Activated CD8-positive, alpha-beta T cell treated with anti-CD3 and anti-CD28 coated beads for 36 hours (primary cell): ENCODE data around the gene EDARADD. TPM values are rescaled to one million over a fixed set of nuclear protein-coding genes. Genes with fewer than 3 reads are reported as not detected.

Experiments used
- ATAC-seq: fragments of 200-7000 bp; cut with Tn5 transposase; one replicate; pipeline ENCODE4 v1.10.0; 2021; ENCODE audit warnings: mild to moderate bottlenecking, moderate library complexity
- CTCF ChIA-PET: fragments of 350-600 bp; sonication (Branson Sonifier 250); formaldehyde crosslinking; loops from one replicate; lab custom pipeline; 2021; ENCODE audit warnings: antibody characterized with exemption; lab: Charles Lee
- POLR2A ChIA-PET: fragments of 350-600 bp; sonication (Branson Sonifier 250); formaldehyde crosslinking; loops from one replicate; lab custom pipeline; 2021; ENCODE audit warnings: antibody characterized with exemption; lab: Charles Lee
- DNase-seq: peaks from one replicate; pipeline ENCODE4 v3.0.0-alpha.2; 2020
- H3K27ac Mint-ChIP-seq: one replicate; pipeline ENCODE4 v1.8.0; 2021; ENCODE audit warnings: mild to moderate bottlenecking, mixed read lengths
- H3K27me3 Mint-ChIP-seq: one replicate; pipeline ENCODE4 v1.8.0; 2021; ENCODE audit warnings: mixed read lengths
- H3K36me3 Mint-ChIP-seq: one replicate; pipeline ENCODE4 v1.8.0; 2021; ENCODE audit warnings: low read depth, mixed read lengths
- H3K4me1 Mint-ChIP-seq: one replicate; pipeline ENCODE4 v1.8.0; 2021; ENCODE audit warnings: low read depth, mixed read lengths
- H3K4me3 Mint-ChIP-seq: one replicate; pipeline ENCODE4 v1.8.0; 2021; ENCODE audit warnings: mild to moderate bottlenecking, moderate library complexity, mixed read lengths
- H3K9me3 Mint-ChIP-seq: one replicate; pipeline ENCODE4 v1.8.0; 2021; ENCODE audit warnings: mixed read lengths
- intact Hi-C: fragments of 100-400 bp; cut with micrococcal nuclease; formaldehyde crosslinking; loops from one replicate; pipeline ENCODE4 v1.10.0; 2022
- total RNA-seq, 2 experiments: library from RNA; stranded (reverse); gene quantifications; one replicate each; pipeline ENCODE4 v1.2.3, GENCODE V29; 2021
- TF ChIP-seq, protein P1 (sequence below): fragments of 200-600 bp; IDR thresholded peaks from one replicate; pipeline ENCODE4 v1.8.0; 2022; ENCODE audit warnings: antibody characterized with exemption, mild to moderate bottlenecking

Gene EDARADD
- total RNA-seq, 2 experiments from 2014 or later = 1.7 to 3.0 TPM

DNA sequence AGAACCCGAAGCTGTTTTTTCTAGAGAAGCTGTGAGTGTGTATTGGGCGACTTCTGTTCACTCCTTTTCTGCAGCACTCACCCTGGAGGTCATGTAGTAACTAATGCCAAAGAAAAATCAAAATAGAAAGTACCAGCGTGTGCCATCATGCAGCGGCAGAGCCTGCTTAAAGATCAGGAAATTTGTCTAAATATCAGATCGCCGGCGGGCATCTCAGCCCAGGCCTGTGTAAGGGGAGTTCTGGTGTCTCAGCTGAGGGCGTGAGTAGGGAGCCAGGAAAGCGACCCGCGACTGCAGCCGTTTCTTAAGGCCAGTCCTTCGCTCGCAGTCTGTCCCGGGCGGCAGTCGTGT is 768 bp downstream of the EDARADD start:
- Mint-ChIP-seq H3K4me1 (peaks cover 25% of the 10 kb centered on the region), H3K9me3 (no peaks in the 10 kb centered on the region), H3K27me3 (peaks cover 49% of the 10 kb centered on the region), H3K4me3 (peak overlapping the region; percentile 77), H3K27ac (peak overlapping the region; percentile 74), H3K36me3 (no peaks in the 10 kb centered on the region)
- CTCF ChIA-PET = interaction anchor here (0.8 to 1.5 kb wide), 4 partner anchors 11 to 291 kb away, joined by 3 to 8 read pairs (median 3); no protein-coding TSS in a partner anchor
- DNase-seq (no peak), ATAC-seq (peak; percentile 32)
- POLR2A ChIA-PET = no interaction called here
- intact Hi-C loops = no loop called here
- TF ChIP-seq, protein P1, sequence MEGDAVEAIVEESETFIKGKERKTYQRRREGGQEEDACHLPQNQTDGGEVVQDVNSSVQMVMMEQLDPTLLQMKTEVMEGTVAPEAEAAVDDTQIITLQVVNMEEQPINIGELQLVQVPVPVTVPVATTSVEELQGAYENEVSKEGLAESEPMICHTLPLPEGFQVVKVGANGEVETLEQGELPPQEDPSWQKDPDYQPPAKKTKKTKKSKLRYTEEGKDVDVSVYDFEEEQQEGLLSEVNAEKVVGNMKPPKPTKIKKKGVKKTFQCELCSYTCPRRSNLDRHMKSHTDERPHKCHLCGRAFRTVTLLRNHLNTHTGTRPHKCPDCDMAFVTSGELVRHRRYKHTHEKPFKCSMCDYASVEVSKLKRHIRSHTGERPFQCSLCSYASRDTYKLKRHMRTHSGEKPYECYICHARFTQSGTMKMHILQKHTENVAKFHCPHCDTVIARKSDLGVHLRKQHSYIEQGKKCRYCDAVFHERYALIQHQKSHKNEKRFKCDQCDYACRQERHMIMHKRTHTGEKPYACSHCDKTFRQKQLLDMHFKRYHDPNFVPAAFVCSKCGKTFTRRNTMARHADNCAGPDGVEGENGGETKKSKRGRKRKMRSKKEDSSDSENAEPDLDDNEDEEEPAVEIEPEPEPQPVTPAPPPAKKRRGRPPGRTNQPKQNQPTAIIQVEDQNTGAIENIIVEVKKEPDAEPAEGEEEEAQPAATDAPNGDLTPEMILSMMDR = no peak

DNA sequence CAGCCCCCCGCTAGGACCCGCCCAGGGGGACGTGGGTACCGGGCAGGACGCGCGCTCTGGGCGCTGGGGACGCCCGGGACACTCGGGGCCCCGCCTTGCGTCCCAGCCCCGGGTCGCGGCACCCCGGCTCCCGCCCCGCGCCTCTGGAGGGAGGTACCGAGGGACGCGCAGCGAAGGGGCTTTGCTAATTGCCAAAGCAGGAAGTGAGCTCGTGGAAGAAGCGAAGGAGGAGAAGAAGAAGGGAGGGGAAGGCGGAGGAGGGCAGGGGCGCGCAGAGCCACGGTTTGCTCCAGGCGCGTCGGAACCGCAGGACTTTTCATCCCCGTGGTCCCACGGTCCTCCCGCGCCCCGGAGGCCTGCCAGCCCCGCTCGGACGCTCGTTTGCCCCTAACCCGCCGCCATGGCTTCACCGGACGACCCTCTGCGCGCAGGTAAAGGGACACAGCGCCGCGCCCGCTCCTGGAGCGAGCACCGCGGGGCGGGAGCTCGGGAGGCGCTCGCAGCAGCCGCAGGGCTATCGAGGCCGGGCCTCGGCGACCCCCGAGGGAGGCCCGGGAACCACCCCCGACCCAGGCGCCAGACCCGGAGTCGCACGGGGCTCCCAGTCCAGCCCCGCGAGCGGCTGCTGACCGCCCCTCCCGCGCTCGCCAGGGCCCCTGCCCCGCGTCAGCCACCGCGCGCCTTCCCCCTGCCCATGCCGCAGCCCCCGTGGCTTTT is 1.3 kb downstream of the EDARADD start:
- Mint-ChIP-seq H3K4me3 (peak overlapping the region; percentile 77), H3K27ac (peak overlapping the region; percentile 30), H3K4me1 (peaks cover 25% of the 10 kb centered on the region), H3K9me3 (no peaks in the 10 kb centered on the region), H3K27me3 (peaks cover 47% of the 10 kb centered on the region), H3K36me3 (no peaks in the 10 kb centered on the region)
- intact Hi-C loops = no loop called here
- ChIA-PET CTCF (interaction anchor here (1.1 to 1.5 kb wide), 3 partner anchors 11 to 291 kb away, joined by 3 to 8 read pairs (median 3); no protein-coding TSS in a partner anchor), POLR2A (no interaction called here)
- peak; percentile 63 for DNase-seq
- peak; percentile 78 for ATAC-seq
- TF ChIP-seq, protein P1 = no peak

DNA sequence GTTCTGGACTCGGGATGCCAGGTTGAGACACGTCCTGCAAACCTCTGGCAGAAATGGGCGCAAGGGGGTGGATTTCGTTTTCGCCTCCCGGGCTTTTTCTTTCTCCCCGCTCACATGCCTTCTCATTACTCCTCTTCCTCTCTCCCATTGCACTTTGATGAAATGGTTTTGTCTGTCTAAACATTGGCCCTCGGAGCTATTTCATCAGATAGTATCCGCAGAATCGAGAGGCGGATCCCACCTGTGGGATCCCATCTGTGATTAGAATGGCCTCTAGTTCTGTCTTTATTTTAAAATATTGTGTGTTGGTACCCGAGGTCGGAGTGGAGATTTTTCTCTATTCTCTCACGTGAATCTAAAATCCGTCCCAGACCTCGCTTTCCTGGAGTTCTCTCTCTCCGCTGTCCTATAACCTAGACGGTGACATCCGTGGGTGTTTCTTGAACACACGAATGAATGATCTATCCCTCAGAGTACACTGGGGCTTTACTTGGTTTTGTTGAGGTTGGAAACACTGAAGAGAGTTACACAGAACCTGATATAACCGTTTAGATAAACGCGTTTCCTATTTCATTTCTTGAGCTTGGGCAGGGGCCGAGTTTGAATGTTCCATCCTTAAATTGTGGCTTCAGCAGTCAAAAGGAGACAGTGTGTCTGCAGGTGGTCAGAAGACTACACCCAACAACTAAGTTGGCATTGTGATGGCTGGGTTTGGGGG is 2.0 kb downstream of the EDARADD start:
- H3K27ac Mint-ChIP-seq = peak overlapping the region; percentile 81
- TF ChIP-seq, protein P1 = no peak
- no peaks in the 10 kb centered on the region for H3K9me3 Mint-ChIP-seq
- H3K4me1 Mint-ChIP-seq = peaks cover 25% of the 10 kb centered on the region
- POLR2A ChIA-PET = no interaction called here
- ATAC-seq (peak; percentile 59), DNase-seq (peak; percentile 45)
- H3K36me3 Mint-ChIP-seq = no peaks in the 10 kb centered on the region
- H3K4me3 Mint-ChIP-seq = peak overlapping the region; percentile 74
- peaks cover 42% of the 10 kb centered on the region for H3K27me3 Mint-ChIP-seq
- intact Hi-C loops = no loop called here
- CTCF ChIA-PET = no interaction called here

DNA sequence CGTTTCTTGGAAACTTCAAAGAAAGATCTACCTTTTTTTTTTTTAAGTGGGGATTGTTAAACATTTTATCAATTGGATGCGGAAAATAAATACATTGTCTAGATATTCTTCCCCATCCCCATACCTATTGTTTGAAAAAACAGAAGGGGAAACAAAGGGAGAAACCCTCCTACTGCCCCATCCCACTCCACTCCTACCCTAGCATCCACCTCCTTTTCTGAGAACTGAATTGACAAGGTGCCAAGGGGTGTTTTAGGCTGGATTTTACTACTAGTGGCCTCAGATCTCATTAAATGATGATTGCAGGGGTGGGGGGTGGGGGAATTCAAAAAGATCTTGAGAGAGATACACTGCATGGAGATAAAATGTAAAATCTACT is 2.6 kb downstream of the EDARADD start:
- CTCF ChIA-PET = no interaction called here
- intact Hi-C loops = no loop called here
- ATAC-seq = peak; percentile 5
- H3K4me1 Mint-ChIP-seq = peaks cover 25% of the 10 kb centered on the region
- peak overlapping the region; percentile 74 for H3K4me3 Mint-ChIP-seq
- H3K27me3 Mint-ChIP-seq = peaks cover 39% of the 10 kb centered on the region
- TF ChIP-seq, protein P1 = no peak
- no peaks in the 10 kb centered on the region for H3K9me3 Mint-ChIP-seq
- peak overlapping the region; percentile 81 for H3K27ac Mint-ChIP-seq
- POLR2A ChIA-PET = interaction anchor here (0.6 to 0.9 kb wide), 2 partner anchors 240 to 408 kb away, joined by 3 read pairs; no protein-coding TSS in a partner anchor
- DNase-seq = no peak
- H3K36me3 Mint-ChIP-seq = no peaks in the 10 kb centered on the region
